GM21576 (cell line): ENCODE results near the gene LIPG.
"Not testable (repeated sequence)": the region's sequence is repeated elsewhere in the genome, so short reads cannot be mapped to it uniquely, and the experiment has no call there.

ENCODE experiments used
- ATAC-seq: cut with Tn5 transposase; IDR thresholded peaks from one replicate; pipeline ENCODE4 v1.9.1; 2021; ENCODE audit warnings: mild to moderate bottlenecking, moderate library complexity; ENCODE audit not compliant: unreplicated experiment

LIPG gene

DNA sequence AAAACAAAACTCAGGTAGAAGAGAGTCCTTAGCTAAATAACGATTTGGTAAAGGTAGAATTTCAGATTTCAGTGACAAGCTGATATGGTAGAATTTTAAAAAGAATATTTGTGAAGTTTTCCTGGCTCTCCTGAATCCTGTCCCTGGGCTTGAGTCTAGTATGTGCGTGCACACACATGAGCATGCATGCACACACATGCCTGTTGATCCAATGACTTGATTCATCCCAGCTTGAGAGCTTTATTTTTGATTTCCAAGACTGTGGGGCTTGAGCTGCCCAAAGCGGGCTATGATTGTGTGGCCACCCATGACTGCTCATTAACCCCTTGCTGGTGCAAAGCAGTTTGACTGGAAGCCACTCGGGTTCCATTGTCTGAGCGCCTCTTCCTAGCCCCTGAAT, 9.0 kb downstream of the LIPG start:
- ATAC-seq = no peak

GRCh38 chr18:49572611-49573345, 10.9 kb downstream of the LIPG start:
- no peak for ATAC-seq

- no peak for ATAC-seq
These were observed 12.0 kb downstream of the LIPG start for GRCh38 chr18:49573835-49574234.

GRCh38 chr18:49579041-49579440, 17.2 kb downstream of the LIPG start:
- ATAC-seq = not testable (repeated sequence)

DNA sequence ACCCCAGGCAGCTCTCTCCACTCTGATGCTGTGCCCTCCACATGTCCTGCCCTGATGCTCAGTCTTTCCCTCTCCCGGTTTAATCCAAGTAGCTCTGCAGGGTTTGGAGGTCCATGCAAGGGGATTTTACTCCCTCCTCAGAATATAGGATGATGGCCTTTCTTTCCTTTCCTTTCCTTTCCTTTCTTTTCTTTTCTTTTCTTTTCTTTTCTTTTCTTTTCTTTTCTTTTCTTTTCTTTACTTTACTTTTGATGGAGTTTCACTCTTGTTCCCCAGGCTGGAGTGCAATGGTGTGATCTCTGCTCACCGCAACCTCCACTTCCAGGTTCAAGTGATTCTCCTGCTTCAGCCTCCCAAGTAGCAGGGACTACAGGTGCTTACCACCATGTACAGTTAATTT, 17.7 kb downstream of the LIPG start:
- not testable (repeated sequence) for ATAC-seq

DNA sequence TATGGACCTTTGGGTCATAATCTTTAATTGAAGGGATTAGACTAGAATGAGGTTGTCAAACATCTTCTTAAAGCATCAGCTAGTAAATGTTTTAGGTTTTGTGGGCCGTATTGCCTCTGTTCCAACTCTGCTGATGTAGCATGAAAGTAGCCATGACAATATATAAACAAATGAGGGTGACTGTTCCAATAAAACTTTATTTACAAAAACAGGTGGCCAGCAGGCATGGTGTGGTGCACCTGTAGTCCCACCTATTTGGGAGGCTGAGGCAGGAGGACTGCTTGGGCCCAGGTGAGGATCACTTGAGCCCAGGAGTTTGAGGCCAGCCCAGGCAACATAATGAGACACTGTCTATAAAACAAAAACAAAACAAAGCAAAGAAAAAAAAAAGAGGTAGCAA, 18.4 kb downstream of the LIPG start:
- no peak for ATAC-seq

GRCh38 chr18:49581371-49581770, 19.5 kb downstream of the LIPG start:
- ATAC-seq = no peak

DNA sequence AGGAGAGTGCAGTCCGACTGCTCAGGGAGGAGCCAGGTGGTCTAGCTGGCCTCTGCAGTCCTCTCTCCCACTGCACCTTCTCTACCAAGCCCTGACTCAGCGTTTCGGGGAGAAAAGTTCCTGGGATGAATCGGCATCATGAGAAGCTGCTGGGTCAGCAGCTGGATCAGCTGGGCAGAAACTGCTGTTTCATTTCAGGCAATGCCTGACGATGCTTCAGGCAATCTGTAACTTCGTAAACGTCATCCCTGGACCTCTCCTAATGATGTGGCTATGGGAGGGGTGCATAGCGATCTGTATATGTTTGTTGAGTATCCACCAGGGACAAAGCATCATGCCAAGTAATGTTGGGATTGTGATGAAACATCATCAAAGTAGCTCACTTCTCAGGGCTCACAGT, 20.7 kb downstream of the LIPG start:
- ATAC-seq = no peak

DNA sequence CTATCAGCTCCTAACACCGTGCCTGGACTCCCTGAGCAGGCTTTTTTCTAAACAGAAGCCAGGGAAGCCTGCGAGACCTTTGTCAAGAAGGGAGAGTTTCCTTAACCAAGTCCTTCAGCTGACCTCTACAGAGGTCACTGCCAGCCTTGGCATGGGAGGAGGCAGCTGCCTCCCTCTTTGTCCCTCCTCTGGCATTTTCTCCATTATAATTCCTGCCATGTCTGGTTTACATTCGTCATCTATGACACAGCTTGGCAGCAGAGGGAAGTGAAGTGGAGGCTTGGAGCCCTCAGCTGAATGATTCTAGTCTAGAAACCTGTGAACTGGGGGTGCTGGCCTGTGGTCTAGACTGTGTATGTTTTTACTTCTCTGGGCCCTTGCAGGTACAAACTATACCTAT, 22.5 kb downstream of the LIPG start:
- ATAC-seq = no peak

- ATAC-seq = not testable (repeated sequence)
These were observed 23.1 kb downstream of the LIPG start for GRCh38 chr18:49584951-49585350.

DNA sequence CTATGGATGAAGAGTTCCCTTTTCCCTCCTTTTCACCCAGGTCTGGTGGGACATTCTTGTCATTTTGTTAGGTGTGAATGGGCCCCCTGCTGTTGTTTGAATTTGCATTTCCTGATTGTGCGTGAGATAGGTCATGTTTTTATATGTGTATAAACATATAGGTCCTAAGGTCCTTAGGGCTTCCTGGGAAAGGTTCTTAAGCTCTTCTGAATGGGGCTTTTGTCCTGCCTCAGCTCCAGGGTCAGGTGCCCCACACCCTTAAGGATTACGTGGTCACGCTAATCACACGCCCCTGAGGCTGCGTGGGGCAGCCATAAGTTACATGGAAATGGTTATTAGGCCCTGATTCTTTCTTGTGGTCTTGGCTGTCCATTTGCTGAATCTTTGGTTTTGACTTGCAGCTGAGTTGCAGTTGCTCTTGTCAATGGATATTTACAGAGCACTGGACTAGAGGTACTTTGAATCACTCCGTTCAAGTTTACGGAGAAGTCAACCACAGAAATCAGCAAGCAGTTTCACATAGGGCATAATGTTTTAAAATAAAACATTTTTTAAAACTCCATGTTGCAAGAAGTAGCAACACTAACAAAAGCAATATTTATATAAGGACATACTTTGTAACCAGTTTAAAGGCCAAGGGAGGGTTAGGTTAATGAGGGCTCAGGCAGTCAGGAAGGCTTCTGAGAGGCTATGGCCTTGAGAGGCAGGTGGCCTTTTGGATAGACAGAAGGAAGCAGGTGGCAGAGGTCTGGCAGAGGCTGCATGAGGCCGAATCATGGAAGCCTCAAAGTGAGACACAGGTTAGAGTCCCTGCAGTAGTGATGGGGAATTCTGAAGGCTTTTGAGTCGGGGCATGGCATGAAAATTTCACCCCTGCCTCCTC, 24.2 kb downstream of the LIPG start:
- ATAC-seq = no peak

GRCh38 chr18:49588171-49588570, 26.3 kb downstream of the LIPG start:
- ATAC-seq = no peak

DNA sequence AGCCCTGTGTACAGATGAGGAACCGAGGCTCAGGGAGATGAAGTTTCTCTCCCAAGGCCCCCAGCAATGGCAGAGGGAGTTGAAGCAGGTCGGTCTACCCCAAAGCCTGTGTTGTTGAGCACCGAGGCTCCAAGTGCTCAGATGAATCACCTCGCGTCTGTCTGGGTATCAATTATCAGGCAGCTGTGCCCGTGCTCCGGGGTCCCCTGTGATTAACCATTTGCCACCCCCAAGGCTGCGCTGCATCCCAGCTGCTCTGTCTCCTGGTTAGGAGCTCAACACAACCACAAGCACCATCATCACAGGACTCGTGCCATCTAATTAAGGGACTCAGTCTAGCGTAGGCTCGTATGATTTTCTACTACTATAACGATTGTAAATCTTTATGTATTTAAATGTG, 27.1 kb downstream of the LIPG start:
- ATAC-seq = no peak

DNA sequence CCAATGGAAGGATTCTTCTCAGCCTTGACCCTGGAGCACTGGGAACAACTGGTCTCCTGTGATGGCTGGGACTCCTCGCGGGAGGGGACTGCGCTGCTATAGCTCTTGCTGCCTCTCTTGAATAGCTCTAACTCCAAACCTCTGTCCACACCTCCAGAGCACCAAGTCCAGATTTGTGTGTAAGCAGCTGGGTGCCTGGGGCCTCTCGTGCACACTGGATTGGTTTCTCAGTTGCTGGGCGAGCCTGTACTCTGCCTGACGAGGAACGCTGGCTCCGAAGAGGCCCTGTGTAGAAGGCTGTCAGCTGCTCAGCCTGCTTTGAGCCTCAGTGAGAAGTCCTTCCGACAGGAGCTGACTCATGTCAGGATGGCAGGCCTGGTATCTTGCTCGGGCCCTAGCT, 28.8 kb downstream of the LIPG start:
- ATAC-seq = no peak

DNA sequence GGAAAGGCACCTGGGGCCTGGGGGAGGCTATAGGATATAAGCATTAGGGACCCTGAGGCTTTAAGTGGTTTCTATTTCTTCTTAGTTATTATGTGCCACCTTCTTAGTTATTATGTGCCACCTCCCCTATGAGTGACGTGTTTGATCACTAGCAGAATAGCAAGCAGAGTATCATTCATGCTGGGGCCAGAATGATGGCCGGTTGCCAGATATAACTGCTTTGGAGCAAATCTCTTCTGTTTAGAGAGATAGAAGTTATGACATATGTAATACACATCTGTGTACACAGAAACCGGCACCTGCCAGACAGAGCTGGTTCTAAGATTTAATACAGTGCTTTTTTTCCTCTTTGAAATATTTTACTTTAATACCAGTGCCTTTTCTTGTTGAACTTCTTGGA, 29.4 kb downstream of the LIPG start:
- ATAC-seq = no peak

GRCh38 chr18:49591775-49592174, 29.9 kb downstream of the LIPG start:
- no peak for ATAC-seq

GRCh38 chr18:49596687-49597086, 34.8 kb downstream of the LIPG start:
- no peak for ATAC-seq

- no peak for ATAC-seq
These were observed 35.5 kb downstream of the LIPG start for GRCh38 chr18:49597157-49597931.

GRCh38 chr18:49601211-49601610, 39.4 kb downstream of the LIPG start:
- ATAC-seq = no peak

GRCh38 chr18:49608366-49609255, 46.8 kb downstream of the LIPG start:
- ATAC-seq = no peak
